Gastrocnemius medialis (tissue), 4 donors: ENCODE data around the gene FBXO22. TPM values are rescaled to one million over a fixed set of nuclear protein-coding genes. Genes with fewer than 3 reads are reported as not detected.

Experiments used
- ATAC-seq, 2 donors: fragments of 150-250 bp; one replicate each; pipeline ENCODE4 v1.9.1; 2016
- DNase-seq, 2 donors: peaks; one replicate each; pipeline ENCODE4 v3.0.0-alpha.2; 2019
- H3K27ac ChIP-seq, 4 donors: fragments of 200-600 bp; sonication (generic); 1 replicate in 1 of 4; 2 replicates in 3 of 4; pipeline ENCODE4 v1.5.1; 2016 to 2018; ENCODE audit warnings: mild to moderate bottlenecking in 2 of 4, moderate library complexity in 1 of 4
- H3K27me3 ChIP-seq, 3 donors: fragments of 200-600 bp; sonication (generic) in 2 of 3; 1 replicate in 1 of 3; 2 replicates in 2 of 3; pipeline versions ENCODE4 v1.5.1 to v1.6.0; 2016 to 2019; ENCODE audit warnings: mild to moderate bottlenecking in 1 of 3, moderate library complexity in 1 of 3
- H3K36me3 ChIP-seq, 2 donors: fragments of 200-600 bp; sonication (generic) in 1 of 2; one replicate each; pipeline ENCODE4 v1.5.1; 2017 to 2018
- H3K4me1 ChIP-seq, 2 donors: fragments of 200-600 bp; sonication (generic) in 1 of 2; one replicate each; pipeline ENCODE4 v1.5.1; 2016 to 2017; ENCODE audit warnings: mild to moderate bottlenecking in 2 of 2
- H3K4me3 ChIP-seq, 4 donors: fragments of 200-600 bp; sonication (generic) in 3 of 4; 1 replicate in 1 of 4; 2 replicates in 3 of 4; pipeline ENCODE4 v1.5.1; 2016 to 2019; ENCODE audit warnings: mild to moderate bottlenecking in 2 of 4
- H3K9me3 ChIP-seq, 3 donors: fragments of 200-600 bp; sonication (generic) in 2 of 3; 1 replicate in 1 of 3; 2 replicates in 2 of 3; pipeline ENCODE4 v1.5.1; 2016 to 2019
- POLR2A ChIP-seq, 2 donors: fragments of 450-650 bp; IDR thresholded peaks; one replicate each; pipeline ENCODE4 v1.6.1; 2017; ENCODE audit warnings: antibody characterized with exemption in 2 of 2, mild to moderate bottlenecking in 2 of 2, moderate library complexity in 2 of 2
- in situ Hi-C, 4 donors: fragments of 200-750 bp; cut with MboI; loops; one replicate each; pipeline versions ENCODE4 v1.15.0 to v1.8.0; 2017; ENCODE audit warnings: low sequenced_read_pairs in 4 of 4
- intact Hi-C: fragments of 100-400 bp; cut with DNase I; formaldehyde crosslinking; loops from one replicate; pipeline ENCODE4 v1.15.1; 2023; ENCODE audit warnings: low total_unique reads
- total RNA-seq, 4 donors: library from RNA; depleted of rRNA; stranded (reverse); fragments of >200 nt; gene quantifications; one replicate each; pipeline versions ENCODE4 v1.1.0 to v1.2.3, GENCODE V29; 2016
- TF ChIP-seq, protein P1 (sequence below), 5 experiments: fragments of 450-650 bp in 3 of 5; fragments of 200-600 bp in 2 of 5; sonication (generic) in 2 of 5; IDR thresholded peaks in 4 of 5; conservative IDR thresholded peaks in 1 of 5; 1 replicate in 4 of 5; 2 replicates in 1 of 5; pipeline ENCODE4 v1.5.1; 2016 to 2019; ENCODE audit warnings: antibody characterized with exemption in 5 of 5, mild to moderate bottlenecking in 3 of 5, moderate library complexity in 3 of 5

FBXO22 gene
- total RNA-seq, 4 donors from 2014 or later, result 12.3 to 13.9 (median 13.0) TPM

- intact Hi-C loops, result no loop called here
- in situ Hi-C loops, result no loop called here
- Histone ChIP-seq H3K27me3 (no peaks in the 10 kb centered on the region), H3K9me3 (no peaks in the 10 kb centered on the region), H3K27ac (no peak overlapping the region), H3K4me1 (no peaks in the 10 kb centered on the region), H3K36me3 (no peaks in the 10 kb centered on the region), H3K4me3 (no peak overlapping the region)
- TF ChIP-seq POLR2A (IDR thresholded peaks at IDR 0.05), result no peak
- DNase-seq (no peak), ATAC-seq (no peak)
Observed at GRCh38 chr15:75942464-75942863, 38.8 kb downstream of the FBXO22 start.

DNA sequence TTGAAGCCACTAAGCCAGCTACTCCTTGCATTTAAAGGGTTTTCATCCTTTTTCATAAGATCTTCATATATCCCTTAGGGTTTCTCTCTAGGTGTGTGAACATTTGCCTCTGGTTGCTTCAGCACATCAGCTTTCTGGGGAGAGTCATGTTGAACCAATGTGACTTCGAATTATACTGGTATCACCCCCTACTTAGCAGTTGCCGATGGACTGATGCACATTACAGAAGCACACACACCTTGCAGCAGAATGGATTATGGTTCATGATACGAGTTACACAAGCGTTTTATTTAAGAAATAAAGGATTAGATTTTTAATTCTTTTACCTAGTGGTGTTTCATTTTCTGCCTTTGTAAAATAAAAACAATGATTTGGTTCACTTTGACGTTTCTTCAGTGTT lies 39.6 kb downstream of the FBXO22 start:
- H3K36me3 ChIP-seq, result no peaks in the 10 kb centered on the region
- no peaks in the 10 kb centered on the region for H3K9me3 ChIP-seq
- H3K27ac ChIP-seq, result no peak overlapping the region
- H3K4me1 ChIP-seq, result no peaks in the 10 kb centered on the region
- TF ChIP-seq, protein P1, sequence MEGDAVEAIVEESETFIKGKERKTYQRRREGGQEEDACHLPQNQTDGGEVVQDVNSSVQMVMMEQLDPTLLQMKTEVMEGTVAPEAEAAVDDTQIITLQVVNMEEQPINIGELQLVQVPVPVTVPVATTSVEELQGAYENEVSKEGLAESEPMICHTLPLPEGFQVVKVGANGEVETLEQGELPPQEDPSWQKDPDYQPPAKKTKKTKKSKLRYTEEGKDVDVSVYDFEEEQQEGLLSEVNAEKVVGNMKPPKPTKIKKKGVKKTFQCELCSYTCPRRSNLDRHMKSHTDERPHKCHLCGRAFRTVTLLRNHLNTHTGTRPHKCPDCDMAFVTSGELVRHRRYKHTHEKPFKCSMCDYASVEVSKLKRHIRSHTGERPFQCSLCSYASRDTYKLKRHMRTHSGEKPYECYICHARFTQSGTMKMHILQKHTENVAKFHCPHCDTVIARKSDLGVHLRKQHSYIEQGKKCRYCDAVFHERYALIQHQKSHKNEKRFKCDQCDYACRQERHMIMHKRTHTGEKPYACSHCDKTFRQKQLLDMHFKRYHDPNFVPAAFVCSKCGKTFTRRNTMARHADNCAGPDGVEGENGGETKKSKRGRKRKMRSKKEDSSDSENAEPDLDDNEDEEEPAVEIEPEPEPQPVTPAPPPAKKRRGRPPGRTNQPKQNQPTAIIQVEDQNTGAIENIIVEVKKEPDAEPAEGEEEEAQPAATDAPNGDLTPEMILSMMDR (IDR thresholded peaks at IDR 0.05 in 4 of 5, conservative IDR thresholded peaks at IDR 0.05 in 1 of 5), result no peak
- no peak for TF ChIP-seq POLR2A (IDR thresholded peaks at IDR 0.05)
- in situ Hi-C loops, result no loop called here
- no peaks in the 10 kb centered on the region for H3K27me3 ChIP-seq
- no peak overlapping the region for H3K4me3 ChIP-seq
- ATAC-seq (no peak), DNase-seq (no peak)
- intact Hi-C loops, result no loop called here

DNA sequence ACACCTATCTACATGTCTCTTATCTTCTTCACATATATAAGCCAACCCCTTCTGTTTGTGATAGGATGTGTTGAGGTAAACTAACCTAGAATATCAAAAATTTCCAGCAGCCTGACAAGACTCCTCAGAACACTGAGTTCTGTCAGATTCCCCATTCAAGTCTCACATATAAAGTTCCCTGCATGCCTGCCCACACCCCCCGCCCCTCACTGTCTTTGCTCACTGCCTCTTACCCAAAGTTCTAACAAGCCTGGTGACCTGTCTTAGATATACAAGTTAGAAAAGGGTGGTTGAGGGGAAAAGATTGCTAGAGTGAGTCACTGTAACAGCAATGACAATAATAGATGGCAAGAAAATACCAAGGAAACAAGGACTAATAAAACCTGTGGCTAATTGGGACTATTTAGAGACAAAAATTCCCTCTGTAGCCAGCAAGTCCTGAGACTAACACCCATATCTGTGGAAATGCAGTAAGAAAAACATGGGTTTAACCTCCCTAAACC lies 40.1 kb downstream of the FBXO22 start:
- TF ChIP-seq POLR2A (IDR thresholded peaks at IDR 0.05), result no peak
- TF ChIP-seq, protein P1 (IDR thresholded peaks at IDR 0.05 in 4 of 5, conservative IDR thresholded peaks at IDR 0.05 in 1 of 5), result no peak
- no peak overlapping the region for H3K4me3 ChIP-seq
- H3K27me3 ChIP-seq, result no peaks in the 10 kb centered on the region
- DNase-seq (no peak), ATAC-seq (no peak)
- H3K9me3 ChIP-seq, result no peaks in the 10 kb centered on the region
- in situ Hi-C loops, result no loop called here
- H3K36me3 ChIP-seq, result no peaks in the 10 kb centered on the region
- intact Hi-C loops, result no loop called here
- H3K27ac ChIP-seq, result no peak overlapping the region
- no peaks in the 10 kb centered on the region for H3K4me1 ChIP-seq

GRCh38 chr15:75945953-75946352 lies 42.3 kb downstream of the FBXO22 start:
- TF ChIP-seq, protein P1 (IDR thresholded peaks at IDR 0.05 in 4 of 5, conservative IDR thresholded peaks at IDR 0.05 in 1 of 5), result no peak
- TF ChIP-seq POLR2A (IDR thresholded peaks at IDR 0.05), result no peak
- DNase-seq (no peak), ATAC-seq (no peak)
- Histone ChIP-seq H3K4me1 (no peaks in the 10 kb centered on the region), H3K9me3 (no peaks in the 10 kb centered on the region), H3K27me3 (no peaks in the 10 kb centered on the region), H3K36me3 (no peaks in the 10 kb centered on the region), H3K4me3 (no peak overlapping the region), H3K27ac (no peak overlapping the region)
- in situ Hi-C loops, result no loop called here
- intact Hi-C loops, result no loop called here

- in situ Hi-C loops, result no loop called here
- Histone ChIP-seq H3K9me3 (no peaks in the 10 kb centered on the region), H3K27me3 (no peaks in the 10 kb centered on the region), H3K4me1 (no peaks in the 10 kb centered on the region), H3K36me3 (no peaks in the 10 kb centered on the region), H3K4me3 (no peak overlapping the region), H3K27ac (no peak overlapping the region)
- DNase-seq (no peak), ATAC-seq (no peak)
- intact Hi-C loops, result no loop called here
- TF ChIP-seq, protein P1 (IDR thresholded peaks at IDR 0.05 in 4 of 5, conservative IDR thresholded peaks at IDR 0.05 in 1 of 5), result no peak
- TF ChIP-seq POLR2A (IDR thresholded peaks at IDR 0.05), result no peak
Observed at GRCh38 chr15:75947092-75947491, 43.4 kb downstream of the FBXO22 start.
